K562 (cell line): ENCODE results near the gene NFAM1. TPM values are rescaled to one million over a fixed set of nuclear protein-coding genes. Genes with fewer than 3 reads are reported as not detected.

Experiments used
- ZBTB40 ChIP-seq, 2 experiments: fragments of 450-650 bp in 1 of 2; sonication (generic) in 1 of 2; formaldehyde crosslinking in 1 of 2; IDR thresholded peaks; 2 replicates each; pipeline versions ENCODE4 v1.7.1 to v1.9.0; 2016 to 2022; ENCODE audit warnings: inconsistent platforms in 1 of 2, mild to moderate bottlenecking in 1 of 2, missing genetic modification reagents in 1 of 2
- polyA plus RNA-seq, 8 experiments: library from polyadenylated mRNA; depleted of rRNA in 4 of 8; stranded (reverse) in 5 of 8; unstranded in 3 of 8; fragments of >200 nt; fragmentation: Nextera tagmentation in 2 of 8; fragmentation: Illumina TruSeq in 1 of 8; extraction: Ambion mirVana in 2 of 8; extraction: Trizol in 1 of 8; gene quantifications; 2 replicates each; pipeline versions ENCODE4 v1.2.1 to v1.2.3, GENCODE V29; 2011 to 2014; ENCODE audit warnings: inconsistent platforms in 1 of 8, missing spikeins in 1 of 8
- total RNA-seq, 7 experiments: library from RNA; depleted of rRNA in 6 of 7; stranded (reverse); fragments of >200 nt in 6 of 7; fragmentation: Illumina TruSeq in 2 of 7; extraction: Trizol in 2 of 7; gene quantifications; 2 replicates each; pipeline versions ENCODE4 v1.2.1 to v1.2.3, GENCODE V29; 2011 to 2021; ENCODE audit warnings: low replicate concordance in 1 of 7

NFAM1 gene
- total and polyA plus RNA-seq, 9 of the 15 experiments (the other 6 are each of a cell fraction or from before 2014, with no cell fraction given): 0.01 to 0.18 (median 0.03) TPM; not detected in 5

GRCh38 chr22:42462016-42462415 lies 29.8 kb upstream of the NFAM1 start (continued):
- TF ChIP-seq ZBTB40 (IDR thresholded peaks at IDR 0.05) (no peak), ZBTB40 (CRISPR knock-in tag; IDR thresholded peaks at IDR 0.05) (no peak)
